Uterus (tissue), 4 donors: ENCODE data around the gene MALT1. TPM values are rescaled to one million over a fixed set of nuclear protein-coding genes. Genes with fewer than 3 reads are reported as not detected.

Experiments used
- DNase-seq, 2 donors: peaks; one replicate each; pipeline ENCODE4 v3.0.0-alpha.2; 2019 to 2020
- H3K27ac ChIP-seq, 2 donors: fragments of 200-600 bp; sonication (generic); 1 replicate in 1 of 2; 2 replicates in 1 of 2; pipeline ENCODE4 v1.5.1; 2016 to 2018
- H3K27me3 ChIP-seq, 2 donors: fragments of 200-600 bp; sonication (generic); one replicate each; pipeline ENCODE4 v1.5.1; 2018 to 2019; ENCODE audit warnings: control low read depth in 1 of 2
- H3K36me3 ChIP-seq, 2 donors: fragments of 200-600 bp; sonication (generic); one replicate each; pipeline ENCODE4 v1.5.1; 2019; ENCODE audit warnings: control low read depth in 1 of 2
- H3K4me1 ChIP-seq, 2 donors: fragments of 200-600 bp; sonication (generic); one replicate each; pipeline ENCODE4 v1.5.1; 2018 to 2019; ENCODE audit warnings: control low read depth in 1 of 2
- H3K4me3 ChIP-seq, 2 donors: fragments of 200-600 bp; sonication (generic); 1 replicate in 1 of 2; 2 replicates in 1 of 2; pipeline ENCODE4 v1.5.1; 2018 to 2019; ENCODE audit warnings: mild to moderate bottlenecking in 1 of 2
- H3K9me3 ChIP-seq, 2 donors: fragments of 200-600 bp; sonication (generic); one replicate each; pipeline ENCODE4 v1.5.1; 2019; ENCODE audit warnings: control low read depth in 1 of 2
- POLR2A ChIP-seq, 2 donors: fragments of 450-650 bp; IDR thresholded peaks; one replicate each; pipeline ENCODE4 v1.6.1; 2016; ENCODE audit warnings: antibody characterized with exemption in 2 of 2, mild to moderate bottlenecking in 1 of 2, moderate library complexity in 1 of 2
- intact Hi-C: fragments of 100-400 bp; cut with DNase I; formaldehyde crosslinking; loops from one replicate; pipeline ENCODE4 v1.15.1; 2023; ENCODE audit warnings: low total_unique reads
- total RNA-seq, 4 donors: library from RNA; depleted of rRNA in 3 of 4; stranded (reverse); fragments of >200 nt in 3 of 4; gene quantifications; one replicate each; pipeline versions ENCODE4 v1.1.0 to v1.2.4, GENCODE V29; 2014 to 2023
- TF ChIP-seq, protein P1 (sequence below), 4 experiments: fragments of 200-600 bp in 2 of 4; fragments of 450-650 bp in 2 of 4; sonication (generic) in 2 of 4; IDR thresholded peaks; one replicate each; pipeline ENCODE4 v1.5.1; 2016 to 2019; ENCODE audit warnings: antibody characterized with exemption in 4 of 4, mild to moderate bottlenecking in 2 of 4, moderate library complexity in 1 of 4
- donor health status: DM: yes; HTN: yes; CAD: no.

MALT1 gene
- total RNA-seq, 4 donors from 2014 or later, result 22.1 to 51.4 (median 30.5) TPM

DNA sequence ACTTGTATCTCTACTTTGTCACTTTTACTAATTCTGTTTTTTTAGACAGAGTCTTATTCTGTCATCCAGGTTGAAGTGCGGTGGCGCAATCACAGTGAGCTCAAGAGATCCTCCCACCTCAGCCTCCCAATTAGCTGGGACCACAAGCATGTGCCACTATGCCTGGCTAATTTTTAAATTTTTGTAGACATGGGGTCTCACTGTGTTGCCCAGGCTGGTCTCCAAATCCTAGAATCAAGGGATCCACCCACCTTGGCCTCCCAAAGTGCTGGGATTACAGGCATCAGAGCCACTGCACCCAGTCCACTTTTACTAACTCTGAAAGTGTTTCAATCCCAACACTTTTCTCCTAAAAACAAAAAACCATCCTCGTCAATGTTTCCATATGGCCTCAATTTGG, 94.9 kb downstream of the MALT1 start:
- Histone ChIP-seq H3K9me3 (no peaks in the 10 kb centered on the region), H3K27me3 (no peaks in the 10 kb centered on the region), H3K27ac (no peak overlapping the region), H3K4me1 (peaks cover 0 to 8% of the 10 kb centered on the region in 2 donors), H3K4me3 (no peak overlapping the region), H3K36me3 (no peaks in the 10 kb centered on the region)
- DNase-seq, result no peak
- no peak for TF ChIP-seq POLR2A (IDR thresholded peaks at IDR 0.05)
- TF ChIP-seq, protein P1, sequence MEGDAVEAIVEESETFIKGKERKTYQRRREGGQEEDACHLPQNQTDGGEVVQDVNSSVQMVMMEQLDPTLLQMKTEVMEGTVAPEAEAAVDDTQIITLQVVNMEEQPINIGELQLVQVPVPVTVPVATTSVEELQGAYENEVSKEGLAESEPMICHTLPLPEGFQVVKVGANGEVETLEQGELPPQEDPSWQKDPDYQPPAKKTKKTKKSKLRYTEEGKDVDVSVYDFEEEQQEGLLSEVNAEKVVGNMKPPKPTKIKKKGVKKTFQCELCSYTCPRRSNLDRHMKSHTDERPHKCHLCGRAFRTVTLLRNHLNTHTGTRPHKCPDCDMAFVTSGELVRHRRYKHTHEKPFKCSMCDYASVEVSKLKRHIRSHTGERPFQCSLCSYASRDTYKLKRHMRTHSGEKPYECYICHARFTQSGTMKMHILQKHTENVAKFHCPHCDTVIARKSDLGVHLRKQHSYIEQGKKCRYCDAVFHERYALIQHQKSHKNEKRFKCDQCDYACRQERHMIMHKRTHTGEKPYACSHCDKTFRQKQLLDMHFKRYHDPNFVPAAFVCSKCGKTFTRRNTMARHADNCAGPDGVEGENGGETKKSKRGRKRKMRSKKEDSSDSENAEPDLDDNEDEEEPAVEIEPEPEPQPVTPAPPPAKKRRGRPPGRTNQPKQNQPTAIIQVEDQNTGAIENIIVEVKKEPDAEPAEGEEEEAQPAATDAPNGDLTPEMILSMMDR (IDR thresholded peaks at IDR 0.05), result no peak
- intact Hi-C loops, result loop anchor here (5.0 kb wide), 1 partner anchor 306 kb away; no protein-coding TSS in a partner anchor

DNA sequence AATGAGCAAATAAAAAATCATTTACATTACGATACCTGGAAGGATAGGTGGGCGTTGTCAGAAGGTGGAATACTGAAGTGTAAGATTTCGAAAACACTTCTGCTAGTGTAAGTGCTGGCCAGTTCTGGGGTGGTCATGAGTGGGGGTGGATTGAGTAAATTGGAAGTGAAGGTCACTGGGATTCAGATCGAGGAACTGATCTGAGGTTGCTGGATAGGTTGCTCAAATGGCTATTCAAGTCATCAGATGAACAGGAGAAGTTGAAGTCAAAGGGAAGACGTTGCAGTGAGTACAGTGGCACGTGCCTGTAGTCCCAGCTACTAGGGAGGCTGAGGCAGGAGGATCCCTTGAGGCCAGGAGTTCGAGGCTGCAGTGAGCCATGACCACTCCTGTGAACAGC, 95.7 kb downstream of the MALT1 start:
- no peak for DNase-seq
- intact Hi-C loops, result loop anchor here (5.0 kb wide), 1 partner anchor 305 kb away; no protein-coding TSS in a partner anchor

DNA sequence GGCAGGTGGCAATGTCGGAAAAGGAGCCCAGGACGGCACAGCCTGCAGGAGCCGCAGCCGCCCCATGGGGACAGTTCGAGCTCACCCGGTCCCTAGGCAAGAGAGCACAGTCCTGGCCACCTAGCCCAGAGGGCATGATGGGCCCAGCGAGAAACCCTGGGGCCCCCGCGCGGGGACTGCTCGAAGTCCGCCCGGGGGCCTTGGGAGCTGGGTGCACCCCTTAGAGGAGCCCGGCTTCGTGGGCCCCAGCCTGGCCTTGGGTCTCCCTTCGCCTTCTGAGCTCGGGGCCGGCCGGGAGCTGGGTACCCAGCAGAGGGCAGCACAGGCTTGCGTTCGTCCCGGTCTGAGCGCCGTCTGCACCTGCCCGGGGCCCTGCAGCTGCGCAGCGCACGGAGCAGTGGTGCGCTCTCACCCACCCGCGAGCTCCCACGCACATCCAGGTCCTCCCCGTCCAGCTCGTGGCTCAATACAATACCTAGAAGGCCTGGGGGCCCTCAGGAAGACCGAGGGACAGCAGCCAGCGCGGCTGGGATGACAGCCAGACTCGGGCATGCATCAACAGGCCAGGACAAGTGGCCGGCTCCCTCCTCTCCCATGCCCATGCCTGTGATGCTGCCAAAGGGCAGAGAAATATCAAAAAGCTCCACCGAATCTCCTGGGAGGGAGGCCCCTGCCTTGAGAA, 97.2 kb downstream of the MALT1 start:
- no peak for TF ChIP-seq POLR2A (IDR thresholded peaks at IDR 0.05)
- TF ChIP-seq, protein P1 (IDR thresholded peaks at IDR 0.05), result peak; percentile 76 to 88 (median 82)
- H3K4me1 ChIP-seq, result peaks cover 0 to 8% of the 10 kb centered on the region in 2 donors
- no peaks in the 10 kb centered on the region for H3K9me3 ChIP-seq
- peak; percentile 66 to 67 for DNase-seq
- intact Hi-C loops, result loop anchor here (5.0 kb wide), 1 partner anchor 304 kb away; no protein-coding TSS in a partner anchor
- H3K36me3 ChIP-seq, result no peaks in the 10 kb centered on the region
- peak overlapping the region in 1 of 2 donors; percentile 27 for H3K4me3 ChIP-seq
- H3K27me3 ChIP-seq, result no peaks in the 10 kb centered on the region
- H3K27ac ChIP-seq, result no peak overlapping the region

More for the DNA sequence above, 95.7 kb downstream of the MALT1 start:
- H3K9me3 ChIP-seq, result no peaks in the 10 kb centered on the region
- H3K27me3 ChIP-seq, result no peaks in the 10 kb centered on the region
- TF ChIP-seq POLR2A (IDR thresholded peaks at IDR 0.05), result no peak
- no peak overlapping the region for H3K27ac ChIP-seq
- H3K36me3 ChIP-seq, result no peaks in the 10 kb centered on the region
- no peak overlapping the region for H3K4me3 ChIP-seq
- H3K4me1 ChIP-seq, result peaks cover 0 to 8% of the 10 kb centered on the region in 2 donors

DNA sequence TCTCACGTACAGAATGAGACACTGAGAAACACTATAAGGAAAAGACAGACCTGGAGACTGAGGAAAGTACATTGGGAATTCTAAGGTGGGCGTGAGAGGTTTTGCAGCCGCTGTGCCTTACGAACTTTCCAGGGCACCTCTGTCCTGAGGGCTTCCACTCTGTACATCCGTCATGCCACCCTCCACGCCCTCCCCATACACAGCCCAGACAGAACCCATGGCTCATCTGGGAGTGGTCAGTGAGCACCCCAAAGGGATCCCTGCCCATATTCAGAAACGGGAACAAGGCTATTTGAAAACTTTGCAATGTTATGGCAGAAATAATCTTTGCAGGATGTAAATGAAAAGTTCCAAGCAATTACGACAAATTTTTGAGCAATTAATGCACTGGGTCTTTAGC, 98.1 kb downstream of the MALT1 start:
- H3K27ac ChIP-seq, result no peak overlapping the region
- intact Hi-C loops, result loop anchor here (5.0 kb wide), 1 partner anchor 303 kb away; no protein-coding TSS in a partner anchor
- peaks cover 0 to 8% of the 10 kb centered on the region in 2 donors for H3K4me1 ChIP-seq
- no peak overlapping the region for H3K4me3 ChIP-seq
- TF ChIP-seq POLR2A (IDR thresholded peaks at IDR 0.05), result no peak
- no peaks in the 10 kb centered on the region for H3K9me3 ChIP-seq
- DNase-seq, result no peak
- H3K36me3 ChIP-seq, result no peaks in the 10 kb centered on the region
- H3K27me3 ChIP-seq, result no peaks in the 10 kb centered on the region

DNA sequence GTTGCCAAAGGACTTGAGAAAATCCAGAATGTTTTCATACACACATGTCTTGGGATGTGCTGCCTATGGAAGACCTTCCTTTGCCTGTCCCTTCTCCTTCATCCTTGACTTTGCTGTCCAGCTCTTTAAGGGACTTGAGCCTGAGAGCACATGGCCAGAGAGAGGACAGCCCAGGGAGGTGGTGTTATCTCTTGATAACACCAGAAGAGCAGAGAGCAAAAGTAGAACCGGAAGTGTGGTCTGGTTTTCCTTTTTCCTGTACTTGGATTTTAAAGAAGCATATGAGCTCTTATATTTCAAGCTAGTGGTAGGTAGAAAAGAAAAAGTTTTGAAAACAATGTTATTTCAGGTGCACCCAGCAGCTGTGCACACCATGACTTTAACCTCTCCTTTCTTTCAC, 99.3 kb downstream of the MALT1 start:
- no peak for DNase-seq
- H3K4me3 ChIP-seq, result no peak overlapping the region
- TF ChIP-seq, protein P1 (IDR thresholded peaks at IDR 0.05), result no peak
- TF ChIP-seq POLR2A (IDR thresholded peaks at IDR 0.05), result no peak
- intact Hi-C loops, result no loop called here
- no peaks in the 10 kb centered on the region for H3K9me3 ChIP-seq
- no peaks in the 10 kb centered on the region for H3K36me3 ChIP-seq
- no peaks in the 10 kb centered on the region for H3K27me3 ChIP-seq
- no peak overlapping the region for H3K27ac ChIP-seq
- peaks cover 0 to 8% of the 10 kb centered on the region in 2 donors for H3K4me1 ChIP-seq

DNA sequence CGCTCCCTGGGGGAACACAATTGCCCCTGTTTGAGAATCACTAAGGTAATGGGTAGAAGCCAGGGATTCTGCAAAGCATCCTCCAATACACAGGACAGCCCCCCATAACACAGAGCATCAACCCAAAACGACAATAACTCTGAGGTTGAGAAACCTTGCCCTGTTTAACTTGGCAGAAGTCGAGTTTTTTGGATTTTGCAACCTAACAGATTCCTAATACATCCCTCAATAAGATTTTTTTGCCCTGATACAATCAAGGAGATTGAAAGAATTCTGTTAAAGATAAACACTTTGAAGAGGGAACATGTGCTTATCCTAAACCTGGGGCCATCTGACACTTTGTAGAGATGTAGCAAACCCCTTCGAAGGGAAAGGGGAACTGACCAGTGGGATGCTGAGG, 100.9 kb downstream of the MALT1 start:
- peaks cover 0 to 8% of the 10 kb centered on the region in 2 donors for H3K4me1 ChIP-seq
- no peak overlapping the region for H3K27ac ChIP-seq
- intact Hi-C loops, result no loop called here
- no peaks in the 10 kb centered on the region for H3K9me3 ChIP-seq
- H3K27me3 ChIP-seq, result no peaks in the 10 kb centered on the region
- DNase-seq, result no peak
- no peaks in the 10 kb centered on the region for H3K36me3 ChIP-seq
- H3K4me3 ChIP-seq, result no peak overlapping the region
- no peak for TF ChIP-seq POLR2A (IDR thresholded peaks at IDR 0.05)
- TF ChIP-seq, protein P1 (IDR thresholded peaks at IDR 0.05), result no peak
